Glomerular endothelial cell (primary cell): ENCODE results near the gene WDR48. TPM values are rescaled to one million over a fixed set of nuclear protein-coding genes. Genes with fewer than 3 reads are reported as not detected.
"Not testable (repeated sequence)": the region's sequence is repeated elsewhere in the genome, so short reads cannot be mapped to it uniquely, and the experiment has no call there.

Experiments
- DNase-seq: peaks from one replicate; pipeline ENCODE4 v3.0.0-alpha.2; 2011; ENCODE audit warnings: low read depth, low spot score; ENCODE audit errors: extremely low read depth
- total RNA-seq: library from RNA; depleted of rRNA; stranded (reverse); fragments of >200 nt; gene quantifications from 2 replicates; pipeline ENCODE4 v1.2.3, GENCODE V29; 2015

Gene WDR48
- 20.6 and 25.0 TPM in 2 replicates for total RNA-seq

DNA sequence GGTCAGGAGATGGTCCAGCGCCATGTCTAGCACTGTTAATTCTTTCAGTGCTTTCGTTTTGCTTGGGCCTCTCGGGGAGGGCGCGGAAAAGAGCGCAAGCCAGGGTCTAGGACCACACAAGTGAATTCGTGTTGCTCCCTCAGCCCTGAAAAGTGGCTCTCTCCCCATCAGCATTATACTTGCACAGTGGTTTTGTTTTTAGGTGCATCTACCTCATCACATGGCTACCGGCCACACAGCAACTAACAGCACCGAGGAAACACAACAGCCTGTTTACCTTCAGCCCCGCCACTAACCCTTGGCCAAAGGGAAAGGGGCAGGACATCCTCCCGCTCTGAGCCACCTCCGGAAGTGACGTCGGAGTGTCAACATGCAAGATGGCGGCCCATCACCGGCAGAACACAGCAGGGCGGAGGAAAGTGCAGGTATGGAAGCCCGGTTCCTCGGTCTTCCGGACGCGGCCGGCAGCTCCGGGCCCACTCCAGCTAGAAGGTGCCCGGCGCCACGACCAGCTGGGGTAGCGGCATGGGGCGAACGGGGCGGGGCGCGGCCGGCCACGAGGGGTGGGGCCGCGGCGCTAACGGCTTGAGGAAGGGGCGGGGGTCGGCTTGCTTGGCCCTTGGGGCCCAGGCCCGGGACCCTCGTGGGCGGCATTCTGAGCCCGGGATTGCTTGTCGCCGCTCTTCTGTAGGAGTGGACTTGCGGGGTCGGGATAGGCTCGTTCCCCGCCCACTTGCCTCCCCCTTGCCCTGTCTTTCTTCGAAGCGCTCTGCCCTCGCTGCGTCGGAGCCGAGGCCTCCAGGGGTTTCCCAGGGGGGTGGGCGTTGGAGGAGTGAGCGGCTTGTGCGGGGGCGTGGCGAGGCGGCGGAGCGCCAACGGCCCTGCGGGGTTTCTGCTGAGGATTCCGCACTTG, at the start of gene WDR48, which contains the start of gene SCN11A:
WDR48 (plus strand) TSS at position 368 of the 913 bp plus-strand sequence; CDS start at position 378, 10 bp downstream.
SCN11A (minus strand) TSS at position 296 of the 913 bp plus-strand sequence. CDS start 101,582 bp downstream, outside the sequence.
- peak; percentile 67 for DNase-seq

DNA sequence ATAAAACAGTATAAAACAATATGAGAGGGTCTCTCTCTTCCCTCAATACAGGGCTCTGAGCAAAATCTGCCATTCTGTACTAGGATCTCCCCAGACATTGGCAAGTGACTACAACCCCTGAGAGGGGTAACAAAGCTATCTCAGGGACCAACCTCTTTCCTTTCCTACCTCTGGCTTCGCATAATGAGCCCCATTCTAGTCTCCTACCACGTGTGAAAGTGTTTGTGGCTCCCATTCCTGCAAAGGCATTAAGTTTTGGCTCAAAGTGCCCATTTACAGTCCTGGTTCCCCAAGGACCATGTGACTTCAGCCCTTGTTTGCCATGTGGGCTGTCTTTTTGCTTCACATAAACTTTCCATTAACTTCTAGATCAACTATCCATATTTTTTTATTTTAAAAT, 46.5 kb upstream of the WDR48 start:
- no peak for DNase-seq

DNA sequence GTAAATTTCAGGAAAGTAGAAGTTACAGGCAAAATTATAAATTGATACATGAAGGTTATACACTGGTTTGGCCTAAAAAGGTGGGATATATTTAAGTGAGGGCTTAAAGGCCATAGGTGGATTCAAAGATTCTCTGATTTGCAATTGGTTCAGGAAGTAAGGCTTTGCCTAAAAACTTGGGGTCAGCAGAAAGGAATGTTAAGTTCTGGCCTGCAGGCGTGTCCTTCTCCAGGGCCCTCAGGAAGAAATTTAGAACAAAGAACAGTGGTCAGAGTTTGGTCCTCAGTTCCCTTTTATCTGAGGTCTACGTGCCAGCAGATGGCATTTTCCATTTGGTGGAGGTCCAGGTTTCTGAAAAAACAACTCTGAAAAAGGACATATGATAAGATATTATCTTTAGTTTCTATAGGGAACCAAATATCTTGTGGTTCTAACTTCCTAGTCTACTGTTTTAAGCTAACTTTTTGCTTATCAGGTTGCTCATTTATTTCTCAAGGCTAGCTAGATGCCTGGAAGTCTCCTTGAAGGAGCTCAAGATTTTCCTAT, 40.6 kb upstream of the WDR48 start:
- no peak for DNase-seq

DNA sequence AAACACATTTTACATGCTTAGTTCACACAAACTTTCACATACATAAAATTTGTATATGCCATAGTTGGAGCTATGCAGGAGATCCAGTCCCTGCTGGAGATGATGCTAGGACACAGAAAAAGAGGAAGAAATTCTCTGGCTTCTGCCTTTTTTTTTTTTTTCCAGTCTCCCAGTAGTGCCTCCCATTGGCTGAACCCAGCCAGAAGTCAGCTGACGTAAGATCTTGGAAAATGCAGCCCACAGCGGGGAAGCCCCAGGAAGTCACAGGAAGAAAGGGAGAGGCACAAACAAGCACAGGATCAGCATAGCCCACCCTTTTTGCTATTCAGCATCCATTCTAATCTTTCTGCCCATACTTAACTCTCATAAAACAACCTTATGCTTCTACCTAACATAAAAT, 38.5 kb upstream of the WDR48 start:
- DNase-seq = no peak

DNA sequence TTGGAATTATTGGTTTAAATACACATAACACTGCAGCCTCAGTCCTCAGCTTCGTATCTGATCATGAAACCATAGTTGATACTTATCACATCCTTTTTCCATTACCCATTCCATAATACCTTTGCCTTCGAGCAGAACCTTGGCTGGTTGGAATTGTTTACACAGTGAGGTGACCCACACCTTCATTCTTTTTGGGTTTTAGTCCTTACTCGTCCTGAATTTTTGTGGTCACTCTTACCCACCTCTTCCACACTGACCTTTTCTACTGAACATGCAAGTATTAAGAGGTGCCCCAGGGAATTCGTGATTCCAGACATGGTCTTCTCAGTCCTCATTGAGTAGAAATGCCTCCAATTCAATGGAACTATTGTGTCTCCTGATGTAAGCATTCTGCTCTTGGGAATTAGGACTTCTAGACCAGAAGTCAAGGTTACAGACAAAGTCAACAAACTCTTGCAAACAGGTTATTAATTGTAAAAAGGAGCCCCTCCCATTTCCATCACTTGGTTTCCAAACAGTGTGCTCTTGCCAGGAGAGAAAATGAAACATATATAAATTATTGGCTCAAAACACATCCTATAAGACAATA, 37.8 kb upstream of the WDR48 start:
- DNase-seq = no peak

DNA sequence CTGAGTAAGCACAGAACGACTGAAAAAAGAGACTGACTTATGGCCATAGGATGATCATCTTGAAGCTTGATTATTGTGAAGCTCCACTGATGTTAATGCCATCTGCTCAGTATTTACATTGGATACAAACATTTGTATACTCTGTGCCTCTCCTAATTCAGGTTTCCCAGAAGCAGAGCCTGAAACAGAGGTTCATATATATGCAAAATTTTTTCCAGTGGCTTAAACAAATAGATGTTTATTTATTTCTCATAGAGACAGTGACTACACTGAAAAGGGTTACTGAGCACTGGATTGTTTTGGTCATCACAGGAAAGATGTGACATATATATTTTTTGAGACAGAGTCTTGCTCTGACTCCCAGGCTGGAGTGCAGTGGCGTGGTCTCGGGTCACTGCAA, 36.4 kb upstream of the WDR48 start:
- no peak for DNase-seq

DNA sequence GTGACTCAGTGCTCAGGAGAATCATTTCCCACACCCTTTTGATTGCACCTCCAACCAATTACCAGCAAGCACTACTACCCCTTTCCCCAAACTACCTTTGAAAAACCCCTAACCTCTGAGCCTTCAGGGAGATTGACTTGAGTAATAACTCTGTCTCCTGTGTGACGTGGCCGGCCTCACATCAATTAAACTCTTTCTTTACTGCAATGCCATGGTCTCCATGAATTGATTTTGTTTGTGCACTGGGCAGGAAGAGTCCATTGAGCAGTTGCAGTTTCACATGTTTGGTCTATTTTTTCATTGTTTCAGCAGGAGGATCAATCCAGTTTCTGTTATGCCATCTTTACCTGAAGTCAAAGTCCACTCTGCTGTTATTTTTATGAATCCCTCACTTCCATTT, 32.5 kb upstream of the WDR48 start:
- DNase-seq = no peak

DNA sequence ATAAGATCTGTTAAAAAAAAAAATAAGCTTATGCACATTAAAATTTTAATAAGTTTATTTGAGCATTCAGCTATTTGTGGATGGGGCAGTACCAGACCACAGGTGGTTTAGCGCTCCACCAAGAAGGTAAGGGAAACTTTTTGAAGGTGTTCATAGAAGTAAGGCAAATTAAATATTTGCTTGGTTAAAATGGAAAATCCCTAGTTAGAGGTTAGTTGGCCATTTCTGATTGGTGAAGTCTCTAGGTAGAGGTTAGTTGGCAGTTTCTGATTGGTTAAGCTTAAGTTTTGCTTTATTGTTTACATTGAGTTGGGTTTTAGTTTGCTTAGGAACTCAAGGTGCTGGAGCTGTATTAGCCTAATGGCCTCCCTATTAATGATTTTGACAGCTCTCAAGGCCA, 30.8 kb upstream of the WDR48 start:
- DNase-seq = no peak

DNA sequence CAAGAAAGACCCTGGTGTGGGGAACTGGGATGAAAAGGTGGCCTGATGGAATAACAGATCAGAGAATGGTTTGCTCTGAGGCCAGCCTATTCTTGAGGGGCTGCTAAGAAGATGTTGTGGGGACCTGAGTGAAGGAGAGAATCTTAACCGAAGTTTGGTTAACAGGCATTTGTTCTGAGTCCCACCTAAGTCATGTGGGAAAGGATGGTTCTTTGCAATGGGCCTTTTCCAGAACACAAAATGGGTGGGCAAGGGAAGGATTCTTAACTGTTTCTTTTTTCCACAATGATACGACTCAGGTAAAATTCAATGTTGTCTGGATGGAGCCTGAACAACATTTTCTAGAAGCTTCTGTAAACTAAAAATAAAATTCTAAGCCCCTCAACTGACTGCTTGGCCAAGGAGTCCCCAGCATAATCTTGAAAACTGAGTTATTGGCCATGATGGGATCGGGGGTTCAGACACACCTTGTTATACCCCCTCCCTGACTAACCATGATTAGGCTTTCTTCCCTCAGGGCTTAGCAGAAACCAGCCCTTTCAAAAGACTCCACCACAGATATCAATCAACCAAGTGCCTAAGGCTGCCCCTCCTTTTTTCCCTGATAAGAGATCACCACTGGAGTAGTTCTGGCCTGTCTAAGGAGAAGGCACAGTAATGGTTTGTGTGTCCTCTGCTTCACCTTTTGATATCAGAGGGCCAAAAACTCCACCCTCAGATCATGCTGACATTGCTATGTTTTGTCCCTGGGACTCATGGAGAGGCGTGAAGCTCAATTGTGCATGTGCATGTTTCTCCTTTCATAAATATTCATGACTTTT, 30.1 kb upstream of the WDR48 start:
- DNase-seq = no peak

DNA sequence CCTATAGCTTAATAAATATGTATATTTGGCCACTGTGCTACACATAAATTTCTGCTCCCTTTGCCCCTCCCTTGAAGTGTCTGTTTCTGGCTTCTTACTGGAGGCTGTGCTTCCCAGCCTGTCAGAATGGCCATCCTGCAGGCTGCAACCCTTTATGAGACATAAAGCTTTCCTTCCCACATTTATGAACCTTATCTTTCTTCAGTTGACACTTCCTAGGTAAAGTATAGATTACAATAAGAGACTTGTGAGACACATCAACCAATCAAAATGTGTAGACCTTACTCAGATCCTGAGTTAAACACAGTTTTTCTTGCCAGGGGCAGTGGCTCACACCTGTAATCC, 29.6 kb upstream of the WDR48 start:
- DNase-seq = no peak

DNA sequence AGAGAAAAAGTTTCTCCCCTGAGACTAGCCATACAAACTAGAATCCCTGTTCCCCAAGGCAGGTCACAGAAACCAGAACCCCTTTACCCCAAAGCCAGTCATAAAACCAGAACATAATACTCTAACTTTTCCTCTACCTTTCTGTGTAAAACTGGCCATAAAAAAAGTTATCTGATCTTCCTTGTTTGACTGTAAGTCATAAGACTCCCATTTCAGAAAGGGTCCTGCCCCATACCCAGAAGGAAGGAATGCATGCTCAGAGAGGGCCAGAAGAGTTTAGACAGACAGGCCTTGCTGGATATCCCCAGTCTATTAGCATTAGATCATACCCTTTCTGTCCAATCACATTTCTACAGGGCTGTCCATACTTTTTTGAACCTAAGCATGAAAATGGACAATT, 27.3 kb upstream of the WDR48 start:
- no peak for DNase-seq

DNA sequence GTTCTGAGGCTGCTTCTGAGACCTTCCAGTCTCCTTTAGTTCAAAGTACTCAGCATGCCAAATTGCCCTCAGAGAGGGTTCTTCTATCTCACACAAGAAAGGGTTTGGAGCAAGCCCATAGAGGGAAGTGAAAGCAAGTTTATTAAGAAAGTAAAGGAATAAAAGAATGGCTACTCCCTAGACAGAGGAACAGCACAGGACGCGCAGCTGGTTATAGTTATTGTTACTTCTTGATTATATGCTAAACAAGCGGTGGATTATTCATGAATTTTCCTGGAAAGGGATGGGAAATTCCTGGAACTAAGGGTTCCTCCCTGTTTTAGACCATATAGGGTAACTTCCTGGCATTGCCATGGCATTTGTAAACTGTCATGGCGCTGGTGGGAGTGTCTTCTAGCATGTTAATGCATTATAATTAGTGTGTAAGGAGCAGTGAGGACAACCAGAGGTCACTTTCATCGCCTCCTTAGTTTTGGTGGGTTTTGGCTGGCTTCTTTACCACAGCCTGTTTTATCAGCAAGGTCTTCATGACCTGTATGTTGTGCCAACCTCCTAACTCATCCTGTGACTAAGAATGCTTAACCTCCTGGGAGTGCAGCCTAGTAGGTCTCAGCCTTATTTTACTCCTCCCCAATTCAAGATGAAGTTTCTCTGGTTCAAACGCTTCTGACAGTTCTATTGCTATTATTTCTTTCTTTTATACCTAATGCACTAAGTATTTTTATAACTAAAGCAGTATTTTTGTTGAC, 26.4 kb upstream of the WDR48 start:
- no peak for DNase-seq

DNA sequence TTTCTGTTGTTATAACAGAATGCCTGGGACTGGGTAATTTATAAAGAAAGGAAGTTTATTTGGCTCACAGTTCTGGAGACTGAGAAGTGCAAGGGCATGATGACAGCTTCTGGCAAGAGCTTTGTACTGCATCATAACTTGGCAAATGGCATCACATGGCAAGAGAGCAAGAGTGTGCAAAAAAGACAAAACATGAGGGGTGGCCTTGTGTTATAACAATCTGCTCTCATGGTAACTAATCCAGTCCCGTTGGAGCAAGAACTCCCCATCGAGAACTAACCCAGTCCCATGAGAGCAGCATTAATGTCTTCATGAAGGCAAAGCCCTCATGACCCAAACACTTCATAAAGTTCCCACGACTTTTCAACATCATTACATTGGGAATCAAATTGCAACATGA, 23.3 kb upstream of the WDR48 start:
- DNase-seq = no peak

DNA sequence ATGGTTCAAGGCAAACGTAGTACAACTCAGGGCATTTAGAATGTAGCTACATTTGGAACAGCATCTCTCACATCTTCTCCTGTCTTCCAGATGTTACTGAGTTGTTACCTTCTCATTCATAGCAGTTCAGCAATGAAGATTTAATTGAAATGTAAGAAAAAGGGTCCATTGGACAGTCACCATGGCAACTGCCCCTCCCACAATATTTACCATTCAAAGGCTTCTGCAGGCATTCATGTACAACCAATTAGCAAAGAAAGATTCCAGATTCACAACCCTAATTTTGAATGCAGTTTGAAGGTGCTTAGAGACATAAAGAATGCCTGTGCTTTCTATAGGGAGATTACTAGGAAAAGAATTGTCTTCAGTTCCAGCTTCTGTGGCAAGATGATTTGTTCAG, 22.3 kb upstream of the WDR48 start:
- no peak for DNase-seq

DNA sequence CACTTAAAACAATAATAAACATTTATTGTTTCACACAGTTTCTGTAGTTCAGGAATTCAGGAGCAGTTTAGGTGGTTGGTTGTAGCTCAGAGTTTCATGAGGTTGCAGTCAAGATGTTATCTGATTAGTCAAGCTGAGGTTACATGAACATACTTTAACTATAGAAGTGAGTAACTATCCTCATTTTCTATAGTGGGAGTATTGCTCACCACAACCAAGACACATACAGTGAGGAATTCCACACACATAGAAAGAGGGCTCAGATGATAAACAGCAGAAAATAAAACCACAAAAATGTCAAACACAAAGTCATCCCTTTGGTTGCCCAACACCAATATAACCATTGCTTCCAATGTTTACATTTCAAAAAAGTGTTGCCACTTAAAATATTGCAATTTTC, 13.7 kb upstream of the WDR48 start:
- no peak for DNase-seq

DNA sequence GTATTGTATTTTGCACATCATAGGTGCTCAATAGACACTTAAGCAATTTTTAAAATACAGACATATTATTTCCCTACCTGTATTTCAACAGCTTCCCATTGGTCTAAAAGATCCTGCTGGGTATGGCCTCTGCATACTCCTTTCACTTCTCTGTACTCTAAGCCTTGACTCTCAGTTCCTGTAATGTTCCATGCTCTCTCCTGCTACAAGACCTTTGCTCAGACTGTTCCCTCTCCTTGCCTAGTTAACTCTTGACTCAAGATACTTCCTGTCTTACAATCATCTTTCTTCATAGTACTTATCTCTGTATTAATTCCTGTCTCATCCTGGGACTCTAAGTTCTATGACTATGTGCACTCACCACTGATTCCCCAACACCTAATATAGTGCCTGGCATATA, 1.8 kb upstream of the WDR48 start:
- no peak for DNase-seq

DNA sequence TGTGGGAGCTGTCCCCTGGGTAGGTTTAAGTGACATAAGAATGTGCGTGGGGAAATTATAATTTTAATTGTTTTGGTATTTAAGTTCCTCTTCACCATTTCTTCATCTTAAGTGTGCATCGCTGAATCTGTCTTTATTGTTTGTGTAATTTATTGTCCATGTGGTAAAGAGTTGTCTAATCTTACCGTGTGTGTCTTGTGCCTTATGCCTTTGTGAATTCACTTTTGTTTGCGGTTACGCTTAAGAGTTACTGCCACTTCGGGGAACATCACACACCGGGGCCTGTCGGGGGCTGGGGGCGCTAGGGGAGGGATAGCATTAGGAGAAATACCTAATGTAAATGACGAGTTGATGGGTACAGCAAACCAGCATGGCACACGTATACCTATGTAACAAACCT, 767 bp downstream of the WDR48 start:
- no peak for DNase-seq

DNA sequence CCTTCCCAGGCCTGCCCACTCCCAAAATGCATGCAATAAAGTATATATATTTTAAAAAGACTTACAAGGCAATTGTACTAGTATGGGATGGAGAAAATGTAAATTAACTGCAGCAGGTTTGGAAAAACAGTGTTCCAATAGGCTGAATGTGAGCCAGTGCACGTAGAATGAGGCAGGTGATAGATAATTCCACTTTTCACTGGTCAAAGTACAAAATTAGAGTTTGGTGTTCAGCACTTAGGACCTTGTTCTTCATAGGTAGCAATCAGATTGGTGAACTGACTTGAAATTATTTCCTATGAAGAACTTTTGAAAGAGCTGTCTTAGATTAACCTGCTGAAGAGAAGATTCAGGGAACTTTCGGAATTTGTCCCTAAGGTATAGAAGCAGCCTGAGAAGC, 1.9 kb downstream of the WDR48 start:
- no peak for DNase-seq

DNA sequence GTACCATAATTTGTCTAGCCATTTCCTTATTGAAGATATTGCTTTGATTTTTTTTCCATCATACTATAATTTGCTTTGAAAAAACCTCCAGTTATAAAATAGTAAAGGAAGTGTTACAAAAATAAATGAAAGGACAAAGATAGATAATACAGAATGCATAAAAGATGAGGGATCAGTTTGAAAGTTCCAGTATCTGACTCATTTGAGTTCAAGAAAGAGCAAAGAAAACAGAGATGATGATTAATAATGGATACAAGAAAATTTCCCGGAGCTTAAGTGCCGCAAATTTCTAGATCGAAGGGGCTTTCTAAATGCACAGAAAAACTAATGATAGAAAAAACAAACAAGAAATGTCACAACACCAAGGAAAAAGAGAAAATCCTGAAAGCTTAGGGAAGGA, 4.3 kb downstream of the WDR48 start:
- no peak for DNase-seq

DNA sequence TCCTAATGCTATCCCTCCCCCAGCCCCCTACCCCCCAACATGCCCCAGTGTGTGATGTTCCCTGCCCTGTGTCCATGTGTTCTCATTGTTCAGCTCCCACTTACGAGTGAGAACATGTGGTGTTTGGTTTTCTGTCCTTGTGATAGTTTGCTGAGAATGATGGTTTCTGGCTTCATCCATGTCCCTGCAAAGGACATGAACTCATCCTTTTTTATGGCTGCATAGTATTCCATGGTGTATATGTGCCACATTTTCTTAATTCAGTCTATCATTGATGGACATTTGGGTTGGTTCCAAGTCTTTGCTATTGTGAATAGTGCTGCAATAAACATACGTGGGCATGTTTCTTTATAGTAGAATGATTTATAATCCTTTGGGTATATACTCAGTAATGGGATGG, 9.4 kb downstream of the WDR48 start:
- DNase-seq = not testable (repeated sequence)
